M059J (cell line): ENCODE data around the gene GALNT10. TPM values are rescaled to one million over a fixed set of nuclear protein-coding genes. Genes with fewer than 3 reads are reported as not detected.
A peak's percentile ranks its signal among the peaks of the same experiment; 100 is the strongest.

Source experiments
- DNase-seq: peaks from one replicate; pipeline ENCODE4 v3.0.0-alpha.2; 2012; ENCODE audit warnings: low read depth
- total RNA-seq: library from RNA; depleted of rRNA; stranded (reverse); fragments of >200 nt; shearing (Covaris generic); gene quantifications from 2 replicates; pipeline ENCODE4 v1.2.3, GENCODE V29; 2014

Gene GALNT10
- total RNA-seq, 1 experiment from 2014 or later: 45.4 TPM

DNA sequence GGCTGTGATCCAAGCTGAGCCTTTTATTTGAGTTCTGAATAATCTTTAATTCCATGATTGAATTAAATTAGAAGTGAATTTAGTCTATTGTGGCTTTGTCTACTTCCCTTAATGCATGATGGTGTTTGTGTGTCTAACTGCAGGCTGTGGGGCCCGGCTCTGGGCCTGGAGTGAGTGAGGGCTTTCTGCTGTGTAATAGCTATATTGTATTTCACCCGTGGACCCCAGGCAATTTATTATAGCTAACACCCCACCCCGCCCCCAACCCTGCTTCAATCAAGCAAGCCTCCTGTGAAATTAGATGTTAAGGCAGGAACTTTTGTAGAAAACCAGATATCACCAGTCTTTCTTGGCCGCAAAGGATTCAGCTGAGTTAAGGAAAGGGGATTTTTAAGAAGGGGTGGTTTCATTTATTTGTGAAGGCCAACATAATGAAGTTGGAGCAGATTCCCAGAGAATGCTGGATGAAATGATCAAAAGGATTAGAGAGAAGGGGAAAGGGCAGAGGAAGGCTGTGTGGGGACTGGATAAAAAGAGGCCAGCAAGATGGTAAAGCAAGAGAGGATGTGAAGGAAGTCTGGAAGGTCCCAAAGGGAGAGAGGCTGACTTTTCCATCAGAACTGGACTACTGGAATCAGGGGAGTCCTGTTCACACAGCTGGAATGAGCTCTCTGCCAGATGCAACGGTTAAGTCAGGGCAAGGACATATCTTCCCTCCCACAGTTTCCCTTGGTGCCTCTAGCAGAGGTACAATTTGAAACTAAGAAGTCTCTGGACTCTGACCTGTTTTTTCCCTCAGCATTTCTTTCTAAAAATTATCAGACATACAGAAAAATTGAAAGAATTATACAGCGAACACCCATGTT, 129.9 kb downstream of the GALNT10 start:
- DNase-seq: no peak

DNA sequence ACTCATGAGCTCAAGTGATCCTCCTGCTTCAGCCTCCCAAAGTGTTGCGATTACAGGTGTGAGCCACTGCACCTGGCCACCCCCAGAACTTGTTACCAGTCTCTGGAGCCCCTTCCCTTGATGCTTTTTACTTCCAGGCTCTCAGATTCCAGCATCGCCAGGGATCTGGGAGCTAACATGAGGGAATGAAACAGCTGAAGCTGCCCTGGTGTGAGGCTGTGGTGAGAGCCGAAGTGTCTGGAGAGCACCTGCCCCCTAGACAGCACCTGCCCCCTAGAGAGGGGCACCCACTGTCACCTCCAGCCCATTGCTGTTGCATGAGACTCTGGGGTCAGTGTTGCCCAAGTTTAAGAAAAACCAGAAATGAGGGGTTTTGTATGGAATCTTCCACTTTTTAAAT, 131.0 kb downstream of the GALNT10 start:
- no peak for DNase-seq

DNA sequence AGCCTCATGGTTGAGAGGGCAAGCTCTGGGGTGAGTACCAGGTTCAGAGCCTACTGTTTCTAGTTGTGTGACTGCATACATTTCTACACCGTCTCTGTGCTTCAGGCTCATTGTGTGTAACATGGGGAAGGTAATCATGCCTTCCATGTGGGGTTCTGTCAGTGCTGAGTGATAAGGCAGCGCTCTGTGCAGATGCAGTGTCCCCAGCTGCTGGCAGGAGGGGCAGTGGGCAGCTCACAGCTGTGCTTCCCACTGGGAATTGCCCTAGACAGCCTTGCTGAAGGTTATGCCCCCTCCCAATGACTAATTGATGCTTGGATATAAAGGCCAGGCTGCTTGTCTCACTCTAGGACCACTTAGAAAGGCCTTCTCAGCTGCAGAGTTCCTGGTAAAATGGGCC, 133.5 kb downstream of the GALNT10 start:
- DNase-seq: no peak

DNA sequence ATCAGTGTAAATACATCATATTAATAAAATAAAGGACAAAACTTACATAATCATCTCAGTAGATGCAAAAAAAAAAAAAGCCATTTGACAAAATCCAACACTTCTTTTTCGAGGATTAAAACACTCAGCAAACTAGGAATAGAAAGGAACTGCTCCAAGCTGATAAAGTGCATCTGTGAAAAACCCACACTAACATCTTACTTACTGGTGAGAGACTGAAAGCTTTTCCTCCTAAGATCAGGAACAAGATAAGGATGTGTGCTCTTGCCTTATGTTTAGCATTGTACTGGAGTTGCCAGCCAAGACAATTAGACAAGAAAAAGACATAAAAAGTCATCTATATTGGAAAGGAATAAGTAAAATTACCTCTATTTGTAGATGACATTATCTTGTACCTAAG, 135.0 kb downstream of the GALNT10 start:
- no peak for DNase-seq

DNA sequence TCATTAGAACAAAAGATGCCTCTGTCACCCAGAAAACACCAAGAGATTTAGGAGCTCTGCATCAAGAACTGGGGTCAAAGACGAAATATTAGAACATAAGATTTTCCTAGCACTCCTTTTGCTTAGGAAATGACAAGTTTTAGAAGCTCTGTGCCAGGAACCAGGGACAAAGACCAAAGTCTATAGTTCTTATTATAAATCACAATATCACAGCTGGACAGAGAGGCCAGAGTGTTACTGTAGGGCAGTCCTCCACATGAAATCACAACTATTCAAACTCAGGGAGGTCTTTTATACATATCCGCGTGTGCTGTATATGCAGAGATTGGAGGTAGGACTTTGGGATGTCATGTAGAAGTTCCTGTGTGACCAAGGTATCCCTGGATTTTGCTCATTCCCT, 138.5 kb downstream of the GALNT10 start:
- no peak for DNase-seq

DNA sequence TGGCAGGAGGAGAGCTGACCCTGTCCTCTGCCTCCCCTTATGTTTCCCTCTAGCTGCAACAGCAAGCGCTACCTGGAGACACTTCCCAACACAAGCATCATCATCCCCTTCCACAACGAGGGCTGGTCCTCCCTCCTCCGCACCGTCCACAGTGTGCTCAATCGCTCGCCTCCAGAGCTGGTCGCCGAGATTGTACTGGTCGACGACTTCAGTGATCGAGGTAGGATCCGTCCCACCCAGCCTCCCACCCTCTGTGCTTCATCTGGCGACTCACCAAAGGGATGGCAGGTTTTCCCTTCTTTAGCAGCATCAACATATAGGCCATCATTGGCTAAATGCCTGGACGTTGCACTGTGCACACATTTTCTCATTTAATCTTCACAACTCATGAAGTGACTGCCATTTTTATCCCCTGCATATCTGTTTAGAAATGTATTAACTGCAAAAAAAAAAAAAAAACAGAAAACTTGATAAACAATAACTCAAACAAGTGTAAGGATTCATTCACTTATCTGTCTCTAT, 139.0 kb downstream of the GALNT10 start:
- DNase-seq: no peak

DNA sequence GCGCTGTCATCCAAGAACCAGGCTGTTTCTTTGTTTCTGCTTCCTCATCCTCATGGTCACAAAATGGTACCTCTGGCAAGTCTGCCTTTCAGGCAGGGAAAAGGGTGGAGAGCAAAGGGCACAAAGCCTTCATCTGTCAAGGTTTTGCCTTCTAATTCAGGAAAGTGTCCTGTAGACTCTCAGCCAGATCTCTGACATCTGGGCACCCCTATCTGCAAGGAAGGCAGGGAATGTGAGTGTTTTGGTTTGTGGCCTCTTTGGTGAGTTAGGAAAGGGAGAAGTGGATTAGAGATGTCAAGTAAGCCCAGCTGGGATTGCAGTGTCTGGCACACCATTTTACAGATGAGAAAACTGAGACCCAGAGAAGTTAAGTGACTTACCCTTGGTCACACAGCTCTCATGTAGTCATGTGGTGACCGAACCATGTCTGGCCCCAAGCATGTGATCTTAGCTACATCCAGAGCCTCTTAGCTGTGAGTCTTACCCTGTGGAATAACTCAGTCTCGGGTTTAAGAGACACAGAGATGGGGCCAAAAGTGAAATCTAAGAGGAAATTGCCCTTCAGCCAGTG, 139.6 kb downstream of the GALNT10 start:
- no peak for DNase-seq

DNA sequence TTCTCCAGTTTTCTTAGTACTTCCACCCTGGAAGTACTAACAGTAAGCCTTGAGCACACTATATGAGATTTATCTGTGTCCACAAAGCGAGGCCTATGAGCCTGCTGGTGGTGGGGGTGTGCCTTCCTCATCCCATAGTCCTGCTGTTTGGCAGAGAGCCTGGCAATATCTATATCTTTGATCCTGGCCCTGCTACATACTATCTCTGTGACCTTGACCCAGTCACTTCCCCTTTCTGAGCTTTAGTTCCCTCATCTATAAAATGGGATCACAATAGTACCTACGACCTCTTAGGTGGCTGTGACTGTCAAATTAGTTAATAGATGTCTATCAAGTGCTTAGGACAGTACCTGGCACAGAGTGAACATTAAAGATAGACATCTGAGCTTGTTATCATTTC, 140.7 kb downstream of the GALNT10 start:
- no peak for DNase-seq

DNA sequence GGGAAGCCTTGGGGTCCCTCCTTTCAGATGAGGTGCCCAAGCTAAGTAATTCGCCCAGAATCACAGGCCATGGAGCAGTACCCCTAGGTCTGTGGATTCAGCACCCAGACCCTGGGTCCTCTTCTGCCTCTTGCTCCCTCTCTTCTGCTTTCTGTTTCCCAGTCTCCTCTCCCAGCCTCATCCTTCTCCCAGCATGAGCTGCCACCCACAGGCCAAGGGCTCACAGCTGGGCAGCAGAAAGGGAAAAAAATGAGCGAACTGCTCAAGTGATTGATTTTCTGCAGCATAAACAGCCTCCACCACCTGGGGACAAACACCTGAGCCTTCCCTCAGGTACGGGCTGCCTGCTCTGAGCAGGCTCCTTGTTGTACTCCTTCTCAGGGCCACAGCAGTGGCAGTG, 141.4 kb downstream of the GALNT10 start:
- no peak for DNase-seq

DNA sequence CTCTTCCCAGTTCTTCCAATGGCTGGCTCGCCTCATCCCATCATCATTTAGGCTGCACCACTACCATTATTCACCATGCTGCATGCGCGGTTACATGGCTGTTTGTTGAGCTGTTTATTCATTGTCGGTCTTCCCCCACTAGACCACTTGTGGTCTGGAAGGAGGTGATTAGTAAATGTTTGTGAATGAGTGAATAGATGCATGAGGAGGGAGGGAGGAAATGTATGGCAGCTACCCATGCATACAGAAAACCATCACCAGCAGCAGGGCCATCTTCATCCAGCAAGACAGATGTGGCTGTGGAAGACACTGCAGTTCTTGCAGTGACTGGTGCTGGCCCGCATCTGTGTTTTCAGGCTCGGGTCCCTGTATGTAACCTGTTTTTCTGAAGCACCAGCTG, 141.9 kb downstream of the GALNT10 start:
- no peak for DNase-seq

DNA sequence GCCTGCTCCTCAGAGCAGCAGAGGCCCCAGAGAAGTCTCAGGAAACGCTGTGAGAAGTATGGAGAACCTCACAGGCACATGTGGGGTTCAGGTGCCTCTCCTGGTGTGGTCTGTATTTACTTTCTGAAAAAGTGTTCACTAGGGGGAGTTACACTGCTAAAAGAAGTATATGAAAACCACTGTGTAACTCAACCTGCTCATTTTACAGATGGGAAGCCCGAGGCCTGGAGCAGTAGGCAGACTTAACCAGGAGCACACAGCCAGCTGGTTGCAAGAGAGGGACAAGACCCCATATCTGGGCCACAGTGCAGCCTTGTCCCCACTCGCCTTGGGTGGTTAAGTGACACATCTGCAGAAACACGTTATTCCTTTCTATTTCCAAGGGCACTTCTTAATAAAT, 142.5 kb downstream of the GALNT10 start:
- DNase-seq: no peak

DNA sequence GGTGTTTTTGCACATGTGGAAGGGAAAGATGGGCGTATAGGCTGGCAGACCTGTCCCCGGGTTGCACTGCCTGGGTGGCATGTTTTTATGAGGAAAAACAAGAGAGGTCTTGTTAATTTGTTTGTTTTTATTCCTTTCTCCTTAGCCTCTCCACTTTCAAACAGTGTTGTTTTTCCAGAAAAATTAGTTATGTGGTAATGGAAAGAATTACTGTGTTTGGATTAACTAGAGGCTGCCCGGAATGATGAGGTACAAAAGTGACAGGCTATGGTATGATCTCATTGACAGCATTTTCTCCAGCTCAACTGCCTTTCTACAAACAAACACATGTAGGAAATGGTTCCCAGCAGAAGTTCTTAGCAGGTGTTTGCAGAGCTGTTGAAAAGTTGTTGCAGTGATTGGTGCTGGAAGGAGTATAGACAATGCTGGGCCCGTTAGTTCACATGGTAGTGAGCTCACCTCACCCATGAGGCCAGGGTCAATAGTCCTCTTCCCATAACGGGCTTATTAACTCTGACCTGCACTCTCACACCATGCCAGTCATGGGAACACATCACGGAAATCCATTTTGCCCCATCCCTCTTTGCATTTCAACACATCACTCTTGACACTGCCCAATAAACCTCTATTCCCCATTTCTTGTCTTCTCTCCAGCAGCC, 144.0 kb downstream of the GALNT10 start:
- DNase-seq: peak; percentile 22

DNA sequence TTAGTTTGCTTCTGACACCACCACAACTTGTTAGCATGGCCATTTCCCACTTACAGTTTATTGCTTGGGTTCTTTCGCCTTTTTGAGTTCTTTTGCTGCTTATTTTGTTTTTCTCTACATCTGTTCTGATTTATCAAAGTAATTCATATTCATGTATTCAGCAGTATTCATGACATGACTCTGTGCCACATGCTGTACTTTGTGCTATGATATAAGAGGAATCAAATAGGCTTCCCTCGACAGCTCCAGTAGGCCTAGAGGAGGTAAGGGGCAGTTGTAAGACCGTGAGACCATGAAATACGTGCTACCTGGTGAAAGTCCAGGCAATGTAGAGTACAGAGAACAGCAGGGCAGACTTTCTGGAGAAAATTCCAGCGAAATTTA, 144.5 kb downstream of the GALNT10 start:
- no peak for DNase-seq

DNA sequence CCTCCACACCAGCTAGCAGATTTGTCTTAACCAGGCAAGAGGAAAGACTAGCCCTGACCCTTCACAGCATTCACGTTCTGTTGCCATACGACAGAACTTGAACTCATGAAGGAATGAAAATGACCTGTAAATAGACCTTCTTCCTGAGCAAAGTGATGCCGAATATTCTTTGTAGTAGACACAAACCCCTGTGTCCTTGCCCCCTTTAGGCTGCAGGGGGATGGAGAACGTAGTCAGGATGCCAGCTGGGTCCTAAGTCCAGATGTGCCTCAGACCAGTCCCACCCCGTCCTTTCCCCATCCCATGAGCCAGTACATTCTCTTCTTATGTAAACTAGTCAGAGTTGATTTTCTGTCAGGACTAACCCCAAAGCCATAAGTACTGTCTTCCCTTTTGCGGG, 151.1 kb downstream of the GALNT10 start:
- DNase-seq: no peak

DNA sequence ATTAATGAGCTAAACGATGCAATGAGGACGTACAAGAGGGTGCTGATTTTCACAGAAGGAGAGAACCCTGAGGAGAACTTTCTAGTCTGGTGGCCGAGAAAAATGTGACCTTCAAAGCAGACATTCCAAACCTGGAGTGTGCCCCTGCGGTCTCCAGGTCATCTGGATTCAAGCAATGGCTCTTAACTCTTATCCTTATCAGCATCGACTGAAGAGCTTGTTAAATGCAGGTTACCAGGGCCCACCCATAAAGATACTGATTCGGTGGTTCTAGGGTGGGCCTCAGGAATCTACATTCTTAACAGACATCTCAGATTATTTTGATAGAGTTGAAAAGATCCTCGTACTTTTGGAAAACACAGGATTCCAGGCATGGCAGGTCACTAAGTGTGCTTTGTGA, 151.7 kb downstream of the GALNT10 start:
- no peak for DNase-seq

DNA sequence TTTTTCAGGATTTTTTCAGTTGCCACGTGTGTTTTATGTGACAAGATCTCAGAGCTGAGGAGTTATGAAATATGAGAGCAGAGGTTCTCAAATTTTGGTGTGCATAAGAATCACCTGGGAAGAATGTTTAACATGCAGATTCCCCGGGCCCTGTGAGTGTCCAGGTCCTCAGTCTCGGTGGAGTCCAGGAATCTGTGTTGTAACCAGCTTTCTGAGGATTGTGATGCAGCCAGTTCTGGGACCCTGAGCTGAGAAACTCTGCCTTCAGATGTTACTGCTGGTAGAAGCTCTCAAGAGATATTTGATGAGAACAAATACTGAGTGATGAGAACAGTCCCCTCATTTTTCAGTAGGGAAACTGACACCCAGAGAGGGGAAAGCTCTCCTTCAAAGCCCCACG, 152.4 kb downstream of the GALNT10 start:
- DNase-seq: no peak

DNA sequence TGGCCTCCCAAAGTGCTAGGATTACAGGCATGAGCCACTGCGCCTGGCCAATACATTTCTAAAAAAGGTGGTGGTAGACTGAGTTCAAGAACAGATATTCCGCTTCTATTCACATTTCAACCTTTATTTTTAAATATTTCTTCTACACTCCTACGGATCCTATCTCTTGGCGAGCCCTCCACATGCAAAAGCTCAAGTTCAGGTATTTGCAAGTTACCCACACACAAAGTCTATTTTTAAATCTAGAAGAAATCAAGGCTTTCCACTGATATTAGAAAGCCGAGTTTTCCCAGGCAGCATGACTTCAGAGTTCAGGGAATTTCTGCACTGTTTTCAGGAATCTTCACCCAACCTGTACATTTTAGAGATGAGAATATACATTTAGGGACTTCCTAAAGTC, 153.9 kb downstream of the GALNT10 start:
- DNase-seq: no peak

DNA sequence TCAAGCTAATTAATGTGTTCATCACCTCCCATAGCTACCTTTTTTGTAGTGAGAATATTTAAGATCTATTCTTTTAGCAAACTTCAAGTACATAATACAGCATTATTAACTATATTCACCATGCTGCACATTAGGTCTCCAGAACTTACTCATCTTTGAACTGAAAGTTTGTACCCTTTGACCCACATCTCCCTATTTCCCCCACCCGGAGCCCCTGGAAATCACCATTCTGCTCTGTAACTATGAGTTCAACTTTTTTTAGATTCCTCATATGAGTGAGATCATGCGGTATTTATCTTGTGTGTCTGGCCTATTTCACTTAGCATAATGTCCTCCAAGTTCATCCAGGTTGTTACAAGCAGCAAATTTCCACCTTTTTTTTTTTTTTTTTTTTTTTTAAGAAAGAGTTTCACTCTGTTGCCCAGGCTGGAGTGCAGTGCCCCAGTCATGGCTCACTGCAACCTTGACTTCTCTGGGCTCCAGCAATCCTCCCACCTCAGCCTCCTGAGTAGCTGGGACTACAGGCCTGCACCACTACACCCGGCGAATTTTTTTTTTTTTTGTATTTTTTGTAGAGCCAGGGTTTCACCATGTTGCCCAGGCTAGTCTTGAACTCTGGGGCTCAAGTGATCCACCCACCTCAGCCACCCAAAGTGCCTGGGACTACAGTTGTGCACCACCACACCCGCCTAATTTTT, 154.9 kb downstream of the GALNT10 start:
- no peak for DNase-seq

DNA sequence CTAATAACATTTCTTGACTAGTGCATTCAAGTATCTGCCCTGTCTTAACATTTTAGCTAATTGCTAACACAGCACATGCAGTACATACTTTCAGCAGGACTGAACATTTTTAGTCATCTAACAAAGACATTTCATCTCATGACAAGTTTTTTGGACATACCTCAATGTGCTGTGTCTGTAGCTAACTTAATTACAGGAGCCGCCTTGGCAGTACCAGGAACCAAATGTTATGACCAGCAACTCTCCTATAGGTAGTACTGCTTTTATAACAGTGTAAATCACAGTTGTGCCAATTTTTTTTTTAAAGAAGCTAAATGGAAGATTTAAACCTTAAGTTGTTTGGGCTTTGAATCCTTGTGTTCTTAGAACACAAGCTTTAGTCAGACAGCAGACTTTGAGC, 155.9 kb downstream of the GALNT10 start:
- DNase-seq: no peak

DNA sequence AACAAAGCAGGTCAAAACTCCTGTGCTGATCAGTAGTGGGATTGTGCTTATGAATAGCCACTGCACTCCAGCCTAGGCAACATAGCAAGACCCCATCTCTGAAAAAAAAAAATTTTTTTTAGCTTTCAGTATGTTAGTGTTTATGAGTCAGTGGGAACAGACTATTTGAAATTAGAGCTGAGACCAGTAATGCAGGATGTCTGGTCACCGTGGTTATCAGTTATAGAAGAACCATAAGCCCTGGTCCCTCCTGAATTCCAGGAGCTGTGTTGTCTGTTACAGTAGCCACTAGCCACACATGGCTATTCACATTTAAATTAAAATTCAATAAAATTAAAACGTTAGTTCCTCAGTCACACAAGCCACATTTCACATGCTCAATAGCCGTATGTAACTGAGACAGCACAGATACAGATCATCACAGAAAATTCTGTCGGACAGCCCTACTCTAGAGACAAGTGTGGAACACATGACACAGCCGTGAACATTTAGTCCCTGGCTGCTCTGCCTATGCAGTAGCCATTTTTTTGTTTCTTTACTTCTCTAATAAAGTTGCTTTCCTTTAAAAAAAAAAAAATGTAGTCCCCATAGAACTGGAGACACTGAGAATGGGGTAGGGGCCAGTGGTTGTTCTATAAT, 159.2 kb downstream of the GALNT10 start:
- no peak for DNase-seq

DNA sequence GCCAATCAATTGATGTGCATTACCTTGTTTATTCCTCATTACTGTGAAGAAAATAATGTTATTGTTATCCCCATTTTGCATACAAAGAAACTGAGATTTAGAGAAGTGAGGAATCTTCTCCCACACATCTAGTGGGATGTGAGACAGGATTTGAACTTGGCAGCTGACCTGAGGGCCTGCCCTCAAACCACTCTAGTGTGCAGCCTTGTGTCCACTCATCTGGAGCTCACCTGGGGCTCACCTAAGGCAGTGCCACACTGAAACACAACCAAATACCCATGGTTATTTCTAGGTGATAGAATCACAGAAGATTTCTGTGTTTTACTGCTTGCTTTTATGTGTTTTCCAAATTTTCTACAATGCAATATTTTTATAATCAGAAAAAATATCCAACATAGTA, 160.6 kb downstream of the GALNT10 start:
- no peak for DNase-seq

DNA sequence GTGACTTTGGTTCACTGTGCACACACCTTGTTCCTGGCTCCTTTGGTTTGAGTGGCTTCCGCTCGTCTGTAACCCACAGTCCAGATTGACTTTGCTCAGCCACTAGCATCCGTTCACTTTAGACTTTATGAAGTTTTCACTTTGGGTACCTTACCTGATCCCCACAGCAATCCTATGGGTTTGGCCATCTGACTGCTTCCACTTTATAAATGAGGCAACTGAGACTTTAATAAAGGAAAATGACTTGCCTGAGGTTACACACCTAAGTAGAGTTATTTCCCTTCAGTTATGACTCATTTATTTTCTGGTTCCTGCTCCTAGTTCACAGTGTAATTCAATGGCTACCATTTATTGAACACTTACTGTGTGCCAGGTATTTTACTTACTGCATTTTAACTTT, 161.0 kb downstream of the GALNT10 start:
- DNase-seq: no peak
